Measurements from ENCODE around the gene CCDC24. TPM values are rescaled to one million over a fixed set of nuclear protein-coding genes. Genes with fewer than 3 reads are reported as not detected.

Gene CCDC24
- total and polyA plus RNA-seq, 2 of the 13 experiments (the other 11 are each of a cell fraction or from before 2014, with no cell fraction given): 1.4 to 2.9 TPM

DNA sequence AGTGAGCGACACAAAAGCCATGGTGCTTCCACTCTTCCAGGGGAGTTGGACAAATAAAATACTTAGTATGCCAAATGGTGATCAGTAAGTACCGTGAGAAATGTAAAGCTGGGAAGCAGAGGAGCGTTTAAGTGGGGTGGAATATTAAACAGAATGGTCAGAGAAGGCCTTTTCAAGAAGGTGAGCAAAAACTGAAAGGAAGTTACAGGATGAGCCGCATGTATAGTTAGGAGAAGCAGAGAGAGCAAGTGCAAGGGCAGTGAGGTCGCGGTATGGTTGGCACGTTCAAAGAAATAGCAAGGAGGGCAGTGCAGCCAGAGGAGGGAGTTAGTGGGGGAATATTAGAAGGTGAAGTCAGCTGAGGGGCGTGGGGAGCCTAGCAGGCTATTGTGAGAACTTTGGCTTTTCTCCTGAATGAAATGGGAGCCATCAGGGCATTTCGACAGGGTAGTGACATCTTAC, 17.4 kb upstream of the CCDC24 start (continued):
- TF ChIP-seq, protein P1, sequence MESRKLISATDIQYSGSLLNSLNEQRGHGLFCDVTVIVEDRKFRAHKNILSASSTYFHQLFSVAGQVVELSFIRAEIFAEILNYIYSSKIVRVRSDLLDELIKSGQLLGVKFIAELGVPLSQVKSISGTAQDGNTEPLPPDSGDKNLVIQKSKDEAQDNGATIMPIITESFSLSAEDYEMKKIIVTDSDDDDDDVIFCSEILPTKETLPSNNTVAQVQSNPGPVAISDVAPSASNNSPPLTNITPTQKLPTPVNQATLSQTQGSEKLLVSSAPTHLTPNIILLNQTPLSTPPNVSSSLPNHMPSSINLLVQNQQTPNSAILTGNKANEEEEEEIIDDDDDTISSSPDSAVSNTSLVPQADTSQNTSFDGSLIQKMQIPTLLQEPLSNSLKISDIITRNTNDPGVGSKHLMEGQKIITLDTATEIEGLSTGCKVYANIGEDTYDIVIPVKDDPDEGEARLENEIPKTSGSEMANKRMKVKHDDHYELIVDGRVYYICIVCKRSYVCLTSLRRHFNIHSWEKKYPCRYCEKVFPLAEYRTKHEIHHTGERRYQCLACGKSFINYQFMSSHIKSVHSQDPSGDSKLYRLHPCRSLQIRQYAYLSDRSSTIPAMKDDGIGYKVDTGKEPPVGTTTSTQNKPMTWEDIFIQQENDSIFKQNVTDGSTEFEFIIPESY (CRISPR knock-in tag; IDR thresholded peaks at IDR 0.05): peak; percentile 41; the same call in 1 of the 2 replicates
- TF ChIP-seq ZNF260 (CRISPR knock-in tag; IDR thresholded peaks at IDR 0.05; ENCODE audit: borderline replicate concordance, low read depth) (no peak), ARID2 (CRISPR knock-in tag; IDR thresholded peaks at IDR 0.05; ENCODE audit: borderline replicate concordance) (no peak), SOX5 (CRISPR knock-in tag; IDR thresholded peaks at IDR 0.05; ENCODE audit: borderline replicate concordance) (0 out of 2 replicates have a peak, but pooled peaks have one; percentile 4), BORCS8-MEF2B (CRISPR knock-in tag; IDR thresholded peaks at IDR 0.05) (no peak), IKZF4 (CRISPR knock-in tag; IDR thresholded peaks at IDR 0.05; ENCODE audit: borderline replicate concordance, low read depth, not compliant biosample characterization) (no peak), HOXA5 (CRISPR knock-in tag; IDR thresholded peaks at IDR 0.05) (no peak), DNMT3B (CRISPR knock-in tag; conservative IDR thresholded peaks at IDR 0.05) (no peak), SP4 (CRISPR knock-in tag; IDR thresholded peaks at IDR 0.05) (no peak), TGIF2 (CRISPR knock-in tag; IDR thresholded peaks at IDR 0.05) (no peak)
- TF ChIP-seq, protein P2, sequence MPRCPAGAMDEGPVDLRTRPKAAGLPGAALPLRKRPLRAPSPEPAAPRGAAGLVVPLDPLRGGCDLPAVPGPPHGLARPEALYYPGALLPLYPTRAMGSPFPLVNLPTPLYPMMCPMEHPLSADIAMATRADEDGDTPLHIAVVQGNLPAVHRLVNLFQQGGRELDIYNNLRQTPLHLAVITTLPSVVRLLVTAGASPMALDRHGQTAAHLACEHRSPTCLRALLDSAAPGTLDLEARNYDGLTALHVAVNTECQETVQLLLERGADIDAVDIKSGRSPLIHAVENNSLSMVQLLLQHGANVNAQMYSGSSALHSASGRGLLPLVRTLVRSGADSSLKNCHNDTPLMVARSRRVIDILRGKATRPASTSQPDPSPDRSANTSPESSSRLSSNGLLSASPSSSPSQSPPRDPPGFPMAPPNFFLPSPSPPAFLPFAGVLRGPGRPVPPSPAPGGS (CRISPR knock-in tag; IDR thresholded peaks at IDR 0.05): no peak
- TF ChIP-seq, protein P3, sequence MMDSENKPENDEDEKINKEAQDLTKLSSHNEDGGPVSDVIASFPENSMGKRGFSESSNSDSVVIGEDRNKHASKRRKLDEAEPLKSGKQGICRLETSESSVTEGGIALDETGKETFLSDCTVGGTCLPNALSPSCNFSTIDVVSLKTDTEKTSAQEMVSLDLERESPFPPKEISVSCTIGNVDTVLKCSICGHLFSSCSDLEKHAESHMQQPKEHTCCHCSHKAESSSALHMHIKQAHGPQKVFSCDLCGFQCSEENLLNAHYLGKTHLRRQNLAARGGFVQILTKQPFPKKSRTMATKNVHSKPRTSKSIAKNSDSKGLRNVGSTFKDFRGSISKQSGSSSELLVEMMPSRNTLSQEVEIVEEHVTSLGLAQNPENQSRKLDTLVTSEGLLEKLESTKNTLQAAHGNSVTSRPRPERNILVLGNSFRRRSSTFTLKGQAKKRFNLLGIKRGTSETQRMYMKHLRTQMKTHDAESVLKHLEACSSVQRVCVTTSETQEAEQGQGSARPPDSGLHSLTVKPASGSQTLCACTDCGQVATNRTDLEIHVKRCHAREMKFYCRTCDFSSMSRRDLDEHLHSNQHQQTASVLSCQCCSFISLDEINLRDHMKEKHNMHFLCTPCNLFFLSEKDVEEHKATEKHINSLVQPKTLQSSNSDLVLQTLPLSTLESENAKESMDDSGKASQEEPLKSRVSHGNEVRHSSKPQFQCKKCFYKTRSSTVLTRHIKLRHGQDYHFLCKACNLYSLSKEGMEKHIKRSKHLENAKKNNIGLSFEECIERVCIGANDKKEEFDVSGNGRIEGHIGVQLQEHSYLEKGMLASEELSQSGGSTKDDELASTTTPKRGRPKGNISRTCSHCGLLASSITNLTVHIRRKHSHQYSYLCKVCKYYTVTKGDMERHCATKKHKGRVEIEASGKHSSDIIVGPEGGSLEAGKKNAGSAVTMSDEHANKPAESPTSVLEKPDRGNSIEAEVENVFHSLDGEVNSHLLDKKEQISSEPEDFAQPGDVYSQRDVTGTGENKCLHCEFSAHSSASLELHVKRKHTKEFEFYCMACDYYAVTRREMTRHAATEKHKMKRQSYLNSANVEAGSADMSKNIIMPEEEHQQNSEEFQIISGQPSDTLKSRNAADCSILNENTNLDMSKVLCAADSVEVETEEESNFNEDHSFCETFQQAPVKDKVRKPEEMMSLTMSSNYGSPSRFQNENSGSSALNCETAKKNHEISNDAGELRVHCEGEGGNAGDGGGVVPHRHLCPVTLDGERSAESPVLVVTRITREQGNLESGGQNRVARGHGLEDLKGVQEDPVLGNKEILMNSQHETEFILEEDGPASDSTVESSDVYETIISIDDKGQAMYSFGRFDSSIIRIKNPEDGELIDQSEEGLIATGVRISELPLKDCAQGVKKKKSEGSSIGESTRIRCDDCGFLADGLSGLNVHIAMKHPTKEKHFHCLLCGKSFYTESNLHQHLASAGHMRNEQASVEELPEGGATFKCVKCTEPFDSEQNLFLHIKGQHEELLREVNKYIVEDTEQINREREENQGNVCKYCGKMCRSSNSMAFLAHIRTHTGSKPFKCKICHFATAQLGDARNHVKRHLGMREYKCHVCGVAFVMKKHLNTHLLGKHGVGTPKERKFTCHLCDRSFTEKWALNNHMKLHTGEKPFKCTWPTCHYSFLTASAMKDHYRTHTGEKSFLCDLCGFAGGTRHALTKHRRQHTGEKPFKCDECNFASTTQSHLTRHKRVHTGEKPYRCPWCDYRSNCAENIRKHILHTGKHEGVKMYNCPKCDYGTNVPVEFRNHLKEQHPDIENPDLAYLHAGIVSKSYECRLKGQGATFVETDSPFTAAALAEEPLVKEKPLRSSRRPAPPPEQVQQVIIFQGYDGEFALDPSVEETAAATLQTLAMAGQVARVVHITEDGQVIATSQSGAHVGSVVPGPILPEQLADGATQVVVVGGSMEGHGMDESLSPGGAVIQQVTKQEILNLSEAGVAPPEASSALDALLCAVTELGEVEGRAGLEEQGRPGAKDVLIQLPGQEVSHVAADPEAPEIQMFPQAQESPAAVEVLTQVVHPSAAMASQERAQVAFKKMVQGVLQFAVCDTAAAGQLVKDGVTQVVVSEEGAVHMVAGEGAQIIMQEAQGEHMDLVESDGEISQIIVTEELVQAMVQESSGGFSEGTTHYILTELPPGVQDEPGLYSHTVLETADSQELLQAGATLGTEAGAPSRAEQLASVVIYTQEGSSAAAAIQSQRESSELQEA (CRISPR knock-in tag; IDR thresholded peaks at IDR 0.05; ENCODE audit: not compliant biosample characterization): no peak
- TF ChIP-seq, protein P4, sequence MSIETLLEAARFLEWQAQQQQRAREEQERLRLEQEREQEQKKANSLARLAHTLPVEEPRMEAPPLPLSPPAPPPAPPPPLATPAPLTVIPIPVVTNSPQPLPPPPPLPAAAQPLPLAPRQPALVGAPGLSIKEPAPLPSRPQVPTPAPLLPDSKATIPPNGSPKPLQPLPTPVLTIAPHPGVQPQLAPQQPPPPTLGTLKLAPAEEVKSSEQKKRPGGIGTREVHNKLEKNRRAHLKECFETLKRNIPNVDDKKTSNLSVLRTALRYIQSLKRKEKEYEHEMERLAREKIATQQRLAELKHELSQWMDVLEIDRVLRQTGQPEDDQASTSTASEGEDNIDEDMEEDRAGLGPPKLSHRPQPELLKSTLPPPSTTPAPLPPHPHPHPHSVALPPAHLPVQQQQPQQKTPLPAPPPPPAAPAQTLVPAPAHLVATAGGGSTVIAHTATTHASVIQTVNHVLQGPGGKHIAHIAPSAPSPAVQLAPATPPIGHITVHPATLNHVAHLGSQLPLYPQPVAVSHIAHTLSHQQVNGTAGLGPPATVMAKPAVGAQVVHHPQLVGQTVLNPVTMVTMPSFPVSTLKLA (IDR thresholded peaks at IDR 0.05): no peak
- TF ChIP-seq, protein P5, sequence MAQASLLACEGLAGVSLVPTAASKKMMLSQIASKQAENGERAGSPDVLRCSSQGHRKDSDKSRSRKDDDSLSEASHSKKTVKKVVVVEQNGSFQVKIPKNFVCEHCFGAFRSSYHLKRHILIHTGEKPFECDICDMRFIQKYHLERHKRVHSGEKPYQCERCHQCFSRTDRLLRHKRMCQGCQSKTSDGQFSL (CRISPR knock-in tag; IDR thresholded peaks at IDR 0.05): no peak
- TF ChIP-seq, protein P6, sequence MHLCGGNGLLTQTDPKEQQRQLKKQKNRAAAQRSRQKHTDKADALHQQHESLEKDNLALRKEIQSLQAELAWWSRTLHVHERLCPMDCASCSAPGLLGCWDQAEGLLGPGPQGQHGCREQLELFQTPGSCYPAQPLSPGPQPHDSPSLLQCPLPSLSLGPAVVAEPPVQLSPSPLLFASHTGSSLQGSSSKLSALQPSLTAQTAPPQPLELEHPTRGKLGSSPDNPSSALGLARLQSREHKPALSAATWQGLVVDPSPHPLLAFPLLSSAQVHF (CRISPR knock-in tag; IDR thresholded peaks at IDR 0.05): no peak

All from HepG2 (cell line).